HG03460 (cell line): ENCODE data around the gene BAIAP2L1.

ENCODE experiments used
- ATAC-seq: cut with Tn5 transposase; IDR thresholded peaks from one replicate; pipeline ENCODE4 v1.9.1; 2021; ENCODE audit not compliant: unreplicated experiment

BAIAP2L1 gene

DNA sequence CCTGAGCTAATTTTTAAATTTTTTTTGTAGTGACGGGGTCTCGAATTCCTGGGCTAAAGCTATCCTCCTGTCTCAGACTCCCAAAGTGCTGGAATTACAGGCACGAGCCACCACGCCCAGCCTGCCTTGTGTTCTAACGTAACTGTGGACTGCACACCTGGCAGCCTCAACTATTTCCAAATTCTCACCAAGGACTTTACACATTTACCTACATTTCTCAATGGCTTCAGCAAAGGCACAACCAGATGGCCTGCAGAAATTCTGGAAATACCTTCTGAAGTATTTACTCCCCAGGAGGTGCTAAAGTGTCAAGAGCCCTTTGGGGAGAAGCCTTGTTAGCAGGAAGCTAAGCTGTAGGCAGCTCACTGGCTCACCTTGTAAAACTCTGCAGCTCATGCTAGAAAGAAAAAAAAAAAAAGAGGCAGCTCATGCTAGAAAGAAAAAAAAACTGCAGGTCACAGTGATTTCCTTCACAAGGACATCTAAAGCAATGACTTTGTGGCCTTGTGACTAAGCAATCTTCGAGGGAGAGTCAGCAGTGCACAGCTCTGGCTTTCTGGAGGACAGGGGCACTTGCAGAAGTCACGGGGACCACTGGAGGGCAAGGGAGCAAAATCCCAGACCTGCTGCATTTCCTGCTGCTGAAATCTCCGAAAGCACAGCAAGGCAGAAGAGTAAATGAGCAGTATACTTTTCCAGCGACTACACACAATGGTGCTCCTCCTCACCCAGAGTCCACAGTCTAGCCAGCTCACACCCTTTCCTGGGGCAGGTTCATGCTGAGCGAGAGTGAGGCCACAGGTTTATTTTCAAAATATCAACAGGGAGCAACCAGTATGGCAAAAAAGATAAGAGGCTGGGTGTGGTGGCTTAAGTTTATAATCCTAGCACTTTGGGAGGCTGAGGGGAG lies 40.4 kb downstream of the BAIAP2L1 start:
- no peak for ATAC-seq

- no peak for ATAC-seq
Measured at GRCh38 chr7:98359395-98359794, 41.5 kb downstream of the BAIAP2L1 start.

- no peak for ATAC-seq
Measured at GRCh38 chr7:98358706-98359105, 42.2 kb downstream of the BAIAP2L1 start.

DNA sequence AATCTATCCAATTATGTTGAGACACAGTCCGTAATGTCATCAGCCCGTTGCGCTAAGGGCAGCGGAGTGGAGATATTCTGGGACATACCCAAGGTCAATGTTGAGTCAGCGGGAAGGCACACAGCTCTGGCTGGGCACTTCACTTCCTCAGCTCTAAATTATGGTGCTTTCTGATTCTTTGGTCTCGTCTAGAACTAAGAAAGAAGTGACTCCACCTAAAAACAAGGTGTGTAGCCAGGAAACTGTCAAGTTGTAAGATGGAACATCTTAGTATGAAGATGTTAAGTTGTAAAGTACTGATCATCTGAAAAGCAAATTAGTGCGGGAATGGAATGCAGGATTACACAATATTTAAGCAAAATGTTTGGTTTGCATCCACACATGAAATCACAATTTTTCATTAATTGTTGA lies 43.1 kb downstream of the BAIAP2L1 start:
- no peak for ATAC-seq

DNA sequence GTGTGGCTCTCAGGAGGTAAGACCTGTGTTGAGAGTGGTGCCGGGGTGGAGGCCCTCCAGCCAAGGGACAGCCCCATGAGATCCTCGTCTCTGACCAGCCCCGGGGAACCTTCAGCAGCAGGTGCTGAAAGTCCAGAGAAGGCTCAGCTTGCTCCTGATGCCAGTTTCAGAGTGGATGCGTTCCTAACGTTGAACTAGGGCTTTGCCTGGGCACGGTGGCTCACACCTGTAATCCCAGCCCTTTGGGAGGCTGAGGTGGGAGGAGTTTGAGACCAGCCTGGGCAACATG lies 45.7 kb downstream of the BAIAP2L1 start:
- no peak for ATAC-seq

DNA sequence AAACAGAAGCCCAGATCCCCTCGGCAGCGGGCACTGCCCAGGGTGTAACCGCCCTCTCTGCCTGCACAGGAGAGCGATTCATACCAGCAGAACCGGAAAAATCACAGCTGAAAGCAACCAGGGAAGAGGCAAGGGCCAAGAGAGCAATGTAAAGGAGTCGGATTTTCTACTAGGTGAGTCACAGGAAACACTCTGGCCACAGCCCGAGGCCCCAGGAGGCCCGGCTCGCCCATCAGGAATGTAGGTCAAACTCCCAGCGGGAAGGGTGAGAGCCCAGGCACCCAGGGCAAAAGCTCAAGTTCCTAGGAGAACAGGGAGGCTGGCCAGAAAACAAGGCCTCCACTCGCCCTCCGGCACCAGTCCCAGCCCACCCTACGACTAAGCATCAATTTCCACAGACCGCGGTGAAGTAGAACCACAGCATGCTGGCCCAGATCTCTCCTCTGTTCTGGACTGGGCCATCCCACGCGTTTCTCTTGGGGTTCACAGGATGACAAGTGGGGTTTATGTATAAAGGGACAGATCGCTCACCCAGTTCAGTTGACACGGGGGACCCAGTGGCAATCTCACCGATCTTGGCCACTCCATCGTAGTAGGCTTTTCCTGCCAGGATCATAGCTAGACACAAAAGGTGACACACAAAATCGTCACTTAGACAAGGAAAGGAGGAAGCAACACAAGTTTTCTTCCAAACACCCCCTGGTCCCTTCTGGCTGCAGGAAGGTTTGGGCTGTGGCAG lies 46.2 kb downstream of the BAIAP2L1 start:
- no peak for ATAC-seq

DNA sequence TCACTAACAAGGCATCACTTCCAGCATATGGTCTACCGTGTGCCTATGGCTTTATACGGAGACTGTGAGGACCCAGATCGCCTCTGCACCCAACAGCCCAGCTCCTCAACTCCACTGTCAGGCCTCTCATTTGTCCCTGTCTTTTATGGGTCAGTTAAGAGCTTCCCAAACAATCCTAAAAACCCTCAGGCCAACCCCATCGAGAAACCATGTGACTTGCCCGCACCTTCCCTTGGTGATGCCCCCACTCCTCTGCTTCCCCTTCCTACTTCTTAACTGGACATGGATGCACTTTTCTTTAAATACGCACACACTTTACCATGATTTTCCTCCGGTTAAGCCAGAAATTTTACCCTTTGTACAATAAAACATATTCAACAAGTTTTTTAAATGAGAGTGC lies 46.8 kb downstream of the BAIAP2L1 start:
- no peak for ATAC-seq

DNA sequence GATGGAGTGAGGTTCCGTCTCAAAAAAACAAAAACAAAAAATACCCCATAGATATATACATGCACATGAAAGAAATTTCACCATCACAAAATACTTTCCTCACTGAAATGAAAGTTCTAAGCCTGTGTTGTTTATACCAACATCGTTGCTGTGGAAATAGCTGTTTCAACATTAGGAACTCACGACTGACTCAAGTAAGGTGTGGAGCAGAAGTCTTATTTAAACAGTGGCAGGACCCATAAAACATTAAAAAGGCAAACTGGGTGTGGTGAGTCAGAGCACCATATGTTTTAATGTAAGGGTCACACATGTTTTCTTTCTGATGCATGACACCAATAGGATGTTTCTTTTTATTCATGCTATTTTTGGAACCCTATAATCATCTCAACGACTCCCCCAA lies 48.3 kb downstream of the BAIAP2L1 start:
- ATAC-seq, result no peak

DNA sequence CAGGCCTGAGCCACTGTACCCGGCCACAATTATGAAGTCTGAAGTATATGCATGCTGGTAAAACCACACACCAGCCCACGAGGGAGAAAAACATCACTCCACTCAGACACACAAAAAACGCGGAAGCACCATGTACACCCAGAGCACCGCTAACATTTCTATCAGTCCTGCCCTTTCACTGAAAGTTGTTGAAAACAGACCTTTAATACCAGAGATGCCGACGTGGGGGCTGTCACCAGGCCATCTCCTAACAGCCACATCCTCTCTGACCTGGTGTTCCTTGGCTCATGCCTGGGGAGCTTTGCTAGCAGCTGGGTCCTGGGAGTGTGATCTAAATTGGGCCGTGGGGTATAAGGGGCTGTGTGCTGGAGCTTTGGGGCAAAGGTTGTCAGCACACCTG lies 49.8 kb downstream of the BAIAP2L1 start:
- ATAC-seq, result no peak

GRCh38 chr7:98348726-98349474 lies 52.0 kb downstream of the BAIAP2L1 start:
- ATAC-seq, result no peak

DNA sequence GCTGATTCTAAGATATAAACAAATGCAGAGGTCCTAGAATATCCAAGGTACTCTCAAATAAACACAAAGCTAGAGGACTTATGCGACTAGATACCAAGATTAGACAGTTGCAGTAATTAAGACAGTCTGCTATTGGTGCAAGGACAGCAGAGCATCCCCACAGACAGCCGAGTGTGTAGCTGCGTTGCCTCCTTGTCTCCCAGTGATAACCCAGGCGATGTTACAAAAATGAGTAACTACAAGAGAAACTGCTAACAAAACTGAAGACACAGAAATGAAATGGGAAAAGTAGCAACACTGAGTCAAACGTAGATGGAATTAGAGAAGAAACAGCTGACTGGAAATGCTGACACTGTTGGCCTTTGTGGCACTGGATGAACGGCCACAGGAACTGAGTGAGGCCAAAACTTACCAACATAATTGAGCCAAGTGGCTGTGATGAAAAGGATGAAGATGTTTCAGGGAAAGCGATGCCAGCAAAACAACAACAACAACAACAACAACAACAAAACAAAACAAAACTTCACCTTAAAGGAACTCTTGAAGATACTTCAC lies 54.3 kb downstream of the BAIAP2L1 start:
- no peak for ATAC-seq

- no peak for ATAC-seq
Measured at GRCh38 chr7:98341106-98341505, 59.8 kb downstream of the BAIAP2L1 start.

DNA sequence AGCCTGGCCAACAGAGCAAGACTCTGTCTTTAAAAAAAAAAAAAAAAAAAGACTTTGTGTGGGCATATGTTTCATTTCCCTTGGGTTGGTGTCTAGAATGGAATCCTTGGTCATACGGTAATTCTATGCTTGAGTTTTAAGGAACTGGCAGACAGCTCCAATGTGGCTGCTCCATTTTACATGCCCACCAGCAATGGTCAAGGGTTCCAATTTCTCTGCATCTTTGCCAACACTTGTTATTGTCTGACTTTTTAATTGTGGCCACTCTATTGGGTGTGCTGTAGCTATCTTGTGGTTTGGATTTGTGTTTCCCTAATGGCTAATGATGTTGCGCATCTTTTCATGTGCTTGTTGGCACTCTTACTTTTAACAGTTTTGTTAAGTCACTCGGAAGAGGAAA lies 61.8 kb downstream of the BAIAP2L1 start:
- no peak for ATAC-seq

DNA sequence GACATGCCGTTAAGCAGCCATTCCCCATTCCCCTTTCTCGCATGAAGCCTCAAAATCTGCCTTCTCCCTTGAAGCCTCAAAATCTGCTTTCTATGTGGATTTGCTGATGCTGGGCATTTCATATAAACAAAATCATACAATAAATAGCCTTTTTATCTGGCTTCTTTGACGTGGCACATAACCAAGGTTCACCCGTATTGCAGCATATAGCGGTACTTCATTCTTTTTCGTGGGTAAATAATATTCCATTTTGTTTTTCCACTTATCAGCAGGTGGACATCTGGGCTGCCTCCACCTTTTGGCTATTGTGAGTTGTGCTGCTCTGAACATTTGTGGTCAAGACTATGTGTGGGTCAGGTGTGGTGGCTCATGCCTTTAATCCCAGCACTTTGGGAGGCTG lies 62.4 kb downstream of the BAIAP2L1 start:
- no peak for ATAC-seq

- ATAC-seq, result no peak
Measured at GRCh38 chr7:98335411-98335977, 65.4 kb downstream of the BAIAP2L1 start.

DNA sequence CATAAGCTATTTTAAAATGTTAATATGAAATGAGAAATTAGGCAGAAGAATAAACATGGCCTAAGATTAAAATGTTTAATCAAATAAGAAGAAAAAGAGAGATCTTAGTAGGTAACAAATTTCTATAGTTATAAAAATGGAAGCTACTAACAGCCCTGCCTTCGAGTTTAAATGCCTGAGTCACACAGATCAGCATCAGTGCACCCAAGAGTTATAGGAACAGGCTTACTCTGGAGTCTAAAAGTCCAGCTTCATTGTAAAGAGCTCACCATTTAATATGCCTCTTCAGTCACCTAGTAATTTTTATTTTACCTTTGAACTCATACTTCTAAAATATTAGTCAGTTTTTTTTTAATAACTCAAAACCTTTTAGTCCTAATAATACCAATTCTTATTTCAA lies 66.8 kb downstream of the BAIAP2L1 start:
- ATAC-seq, result no peak

DNA sequence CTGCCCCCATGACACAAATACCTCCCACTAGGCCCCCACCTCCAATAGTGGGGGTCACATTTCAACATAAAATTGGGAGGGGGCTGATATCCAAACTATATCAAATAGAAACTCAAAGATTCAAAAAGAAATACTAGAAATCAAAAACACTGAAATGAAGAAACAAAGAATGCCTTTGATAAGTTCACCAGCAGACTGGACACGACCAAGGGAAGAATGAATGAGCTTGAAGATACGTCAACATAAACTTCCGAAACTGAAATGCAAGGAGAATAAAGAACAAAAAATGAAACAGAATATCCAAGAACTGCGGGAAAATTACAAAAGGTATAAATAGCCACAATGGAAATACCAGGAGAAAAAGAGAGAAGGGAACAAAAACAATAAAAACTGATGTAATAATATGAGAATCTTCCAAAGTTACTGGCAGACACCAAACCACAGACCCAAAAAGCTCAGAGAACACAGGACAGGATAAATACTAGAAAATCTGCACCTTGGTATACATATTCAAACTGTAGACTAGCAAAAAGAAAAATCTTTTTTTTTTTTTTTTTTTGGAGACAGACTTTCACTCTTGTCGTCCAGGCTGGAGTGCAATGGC lies 69.9 kb downstream of the BAIAP2L1 start:
- ATAC-seq, result no peak

GRCh38 chr7:98329791-98330373 lies 71.0 kb downstream of the BAIAP2L1 start:
- no peak for ATAC-seq

DNA sequence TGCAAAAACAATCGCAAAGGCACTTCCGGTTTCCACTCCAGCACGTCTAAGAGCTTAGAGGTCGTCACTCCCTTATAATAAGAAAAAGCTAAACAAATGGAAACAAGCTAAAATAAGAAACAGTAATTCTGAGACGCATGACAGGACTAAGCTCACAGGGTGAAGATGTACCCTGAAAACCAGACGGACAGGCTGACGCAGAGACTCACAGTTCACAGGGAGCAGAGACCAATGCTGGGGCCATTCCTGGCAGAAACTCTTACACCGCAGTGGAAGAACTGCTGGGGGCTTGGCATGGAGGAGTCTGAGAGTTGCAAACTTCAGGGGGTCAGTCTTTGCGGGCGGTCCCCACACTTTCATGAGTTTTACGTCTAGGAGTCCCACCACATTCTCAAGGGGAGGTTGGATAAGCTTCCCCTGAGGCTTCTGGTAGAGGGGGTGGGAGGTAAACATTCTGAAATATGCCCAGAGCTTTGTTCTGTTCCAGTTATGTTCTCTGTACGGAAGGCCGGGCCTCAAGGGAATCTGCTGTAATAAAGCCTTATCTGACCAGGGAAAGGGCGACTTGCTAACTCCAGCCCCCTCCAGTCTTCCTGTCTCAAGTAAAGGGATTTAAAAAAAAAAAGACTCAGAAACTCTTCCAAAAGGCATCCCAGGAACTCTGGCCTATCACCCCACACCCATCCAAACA lies 71.6 kb downstream of the BAIAP2L1 start:
- ATAC-seq, result no peak

DNA sequence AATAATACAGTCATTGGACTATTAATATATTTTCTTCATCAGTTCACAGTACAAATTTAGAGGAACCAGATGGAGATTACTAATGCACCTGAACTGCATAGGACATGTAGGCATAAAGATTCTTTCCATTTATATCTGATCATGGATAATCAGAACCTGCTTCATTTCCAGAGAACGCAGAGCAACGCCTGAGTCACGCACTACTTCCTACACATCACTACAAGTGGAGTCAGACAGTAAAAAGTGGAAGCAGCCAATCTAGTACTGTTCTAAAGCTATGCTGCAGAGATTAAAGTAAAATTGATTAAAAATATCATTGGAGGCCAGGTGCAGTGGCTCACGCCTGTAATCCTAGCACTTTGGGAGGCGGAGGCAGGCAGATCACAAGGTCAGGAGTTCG lies 76.1 kb downstream of the BAIAP2L1 start:
- ATAC-seq, result no peak
